Spleen (tissue), 7 donors: ENCODE data around the gene ATP8A2.

Source experiments
- CTCF ChIP-seq, 11 experiments: fragments of 200-600 bp in 7 of 11; fragments of 450-650 bp in 4 of 11; sonication (generic) in 4 of 11; IDR thresholded peaks in 8 of 11; conservative IDR thresholded peaks in 3 of 11; 1 replicate in 7 of 11; 2 replicates in 4 of 11; pipeline versions ENCODE4 v1.4.0 to v1.8.0; 2016 to 2021; ENCODE audit warnings: antibody characterized with exemption in 11 of 11, inconsistent platforms in 4 of 11, mild to moderate bottlenecking in 1 of 11
- POLR2A ChIP-seq, 3 donors: fragments of 450-650 bp; IDR thresholded peaks; one replicate each; pipeline ENCODE4 v1.5.1; 2017; ENCODE audit warnings: antibody characterized with exemption in 3 of 3, mild to moderate bottlenecking in 1 of 3
- donor health status: DM: no; HTN: no; CAD: no; lungs with moderate emphysema.
- donor health status: DM: no; HTN: no; CAD: no.
- donor health status: DM: no; HTN: no; CAD: no.

DNA sequence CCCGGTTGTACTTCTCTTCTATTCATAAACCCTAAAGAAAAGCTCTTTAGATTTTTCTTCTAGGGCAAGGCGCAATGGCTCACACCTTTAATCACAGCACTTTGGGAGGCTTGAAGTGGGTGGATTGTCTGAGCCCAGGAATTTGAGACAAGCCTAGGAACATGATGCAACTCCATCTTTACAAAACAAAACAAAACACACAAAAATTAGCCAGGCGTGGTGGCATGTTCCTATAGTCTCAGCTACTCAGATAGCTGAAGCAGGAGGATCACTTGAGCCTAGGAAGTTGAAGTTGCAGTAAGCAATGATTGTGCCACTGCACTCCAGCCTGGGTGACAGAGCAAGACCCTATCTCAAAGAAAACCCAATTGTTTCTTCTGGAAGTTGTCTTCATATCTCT lies 439.7 kb downstream of the ATP8A2 start:
- TF ChIP-seq CTCF (IDR thresholded peaks at IDR 0.05 in 8 of 11, conservative IDR thresholded peaks at IDR 0.05 in 3 of 11) (no peak), POLR2A (IDR thresholded peaks at IDR 0.05) (no peak)
